Panc1 (cell line): ENCODE data around the gene PSMG1.

Source experiments
- POLR2AphosphoS5 ChIP-seq: IDR thresholded peaks from 2 replicates; pipeline ENCODE4 v1.6.1; 2012; ENCODE audit warnings: mild to moderate bottlenecking, low read depth, low read length, moderate library complexity
- REST ChIP-seq, 2 experiments: IDR thresholded peaks; 2 replicates each; pipeline ENCODE4 v1.6.1; 2011 to 2012; ENCODE audit warnings: low read depth in 2 of 2, control low read depth in 1 of 2, low read length in 1 of 2, mild to moderate bottlenecking in 1 of 2, moderate library complexity in 1 of 2; ENCODE audit not compliant: insufficient read depth in 1 of 2
- TF ChIP-seq, protein P1 (sequence below): fragments of 450-650 bp; IDR thresholded peaks from 2 replicates; pipeline ENCODE4 v1.5.1; 2017; ENCODE audit warnings: mild to moderate bottlenecking

GRCh38 chr21:39208624-39209333 lies 25.5 kb upstream of the PSMG1 start:
- TF ChIP-seq, protein P1, sequence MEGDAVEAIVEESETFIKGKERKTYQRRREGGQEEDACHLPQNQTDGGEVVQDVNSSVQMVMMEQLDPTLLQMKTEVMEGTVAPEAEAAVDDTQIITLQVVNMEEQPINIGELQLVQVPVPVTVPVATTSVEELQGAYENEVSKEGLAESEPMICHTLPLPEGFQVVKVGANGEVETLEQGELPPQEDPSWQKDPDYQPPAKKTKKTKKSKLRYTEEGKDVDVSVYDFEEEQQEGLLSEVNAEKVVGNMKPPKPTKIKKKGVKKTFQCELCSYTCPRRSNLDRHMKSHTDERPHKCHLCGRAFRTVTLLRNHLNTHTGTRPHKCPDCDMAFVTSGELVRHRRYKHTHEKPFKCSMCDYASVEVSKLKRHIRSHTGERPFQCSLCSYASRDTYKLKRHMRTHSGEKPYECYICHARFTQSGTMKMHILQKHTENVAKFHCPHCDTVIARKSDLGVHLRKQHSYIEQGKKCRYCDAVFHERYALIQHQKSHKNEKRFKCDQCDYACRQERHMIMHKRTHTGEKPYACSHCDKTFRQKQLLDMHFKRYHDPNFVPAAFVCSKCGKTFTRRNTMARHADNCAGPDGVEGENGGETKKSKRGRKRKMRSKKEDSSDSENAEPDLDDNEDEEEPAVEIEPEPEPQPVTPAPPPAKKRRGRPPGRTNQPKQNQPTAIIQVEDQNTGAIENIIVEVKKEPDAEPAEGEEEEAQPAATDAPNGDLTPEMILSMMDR = no peak
- TF ChIP-seq POLR2AphosphoS5 (no peak), REST (IDR thresholded peaks at IDR 0.05; ENCODE audit: insufficient read depth in 1 of 2, low read depth in 2 of 2, low read length in 1 of 2) (no peak)
